Measurements from ENCODE around the gene HIVEP3.

GRCh38 chr1:41586230-41586629 is 332.5 kb downstream of the HIVEP3 start:
- TF ChIP-seq EZH2phosphoT487 (IDR thresholded peaks at IDR 0.05; ENCODE audit: low read depth, severe bottlenecking, unreplicated experiment) (no peak), EZH2 (IDR thresholded peaks at IDR 0.05; ENCODE audit: borderline replicate concordance) (no peak), CTCF (IDR thresholded peaks at IDR 0.05; ENCODE audit: poor library complexity) (no peak)
